Measurements from ENCODE around the gene PLPP3.

GRCh38 chr1:56447823-56448222 lies 131.5 kb downstream of the PLPP3 start:
- no peak for TF ChIP-seq TAF1 (IDR thresholded peaks at IDR 0.05; ENCODE audit: borderline replicate concordance, insufficient read depth, low read length)
- TF ChIP-seq REST (IDR thresholded peaks at IDR 0.05; ENCODE audit: insufficient read depth in 1 of 2, low read depth in 2 of 2, low read length in 2 of 2): no peak

Measured in PFSK-1 (cell line).